DLD1 (cell line): ENCODE results near the gene OGDHL.
"Not testable (repeated sequence)": the region's sequence is repeated elsewhere in the genome, so short reads cannot be mapped to it uniquely, and the experiment has no call there.

Experiments
- in situ Hi-C: cut with HindIII; loops from 2 replicates; pipeline ENCODE4 v1.10.0; 2017; ENCODE audit warnings: low sequenced_read_pairs

Gene OGDHL

GRCh38 chr10:49740346-49741107, 21.6 kb downstream of the OGDHL start:
- in situ Hi-C loops = no loop called here

- in situ Hi-C loops = no loop called here
Observed at GRCh38 chr10:49739426-49739825, 22.7 kb downstream of the OGDHL start.

- in situ Hi-C loops = no loop called here
Observed at GRCh38 chr10:49738616-49739360, 23.3 kb downstream of the OGDHL start.

GRCh38 chr10:49737474-49738201, 24.5 kb downstream of the OGDHL start:
- in situ Hi-C loops = no loop called here

- in situ Hi-C loops = no loop called here
Observed at GRCh38 chr10:49736564-49737113, 25.5 kb downstream of the OGDHL start.

- in situ Hi-C loops = no loop called here
Observed at GRCh38 chr10:49735848-49736563, 26.1 kb downstream of the OGDHL start.

GRCh38 chr10:49735161-49735560, 27.0 kb downstream of the OGDHL start:
- in situ Hi-C loops = no loop called here

GRCh38 chr10:49734676-49735075, 27.4 kb downstream of the OGDHL start:
- in situ Hi-C loops = no loop called here

- in situ Hi-C loops = no loop called here
Observed at GRCh38 chr10:49733866-49734265, 28.3 kb downstream of the OGDHL start.

- in situ Hi-C loops = no loop called here
Observed at GRCh38 chr10:49726593-49726992, 35.5 kb downstream of the OGDHL start.

- in situ Hi-C loops = not testable (repeated sequence)
Observed at GRCh38 chr10:49715157-49715556, 47.0 kb downstream of the OGDHL start.

GRCh38 chr10:49713266-49713665, 48.9 kb downstream of the OGDHL start:
- in situ Hi-C loops = no loop called here

- in situ Hi-C loops = no loop called here
Observed at GRCh38 chr10:49711481-49711880, 50.6 kb downstream of the OGDHL start.

GRCh38 chr10:49710966-49711365, 51.2 kb downstream of the OGDHL start:
- in situ Hi-C loops = no loop called here

- in situ Hi-C loops = no loop called here
Observed at GRCh38 chr10:49709934-49710333, 52.2 kb downstream of the OGDHL start.

- in situ Hi-C loops = no loop called here
Observed at GRCh38 chr10:49707585-49707984, 54.5 kb downstream of the OGDHL start.

- in situ Hi-C loops = no loop called here
Observed at GRCh38 chr10:49700997-49701396, 61.1 kb downstream of the OGDHL start.

GRCh38 chr10:49700211-49700610, 61.9 kb downstream of the OGDHL start:
- in situ Hi-C loops = no loop called here

- in situ Hi-C loops = no loop called here
Observed at GRCh38 chr10:49698679-49699078, 63.4 kb downstream of the OGDHL start.

GRCh38 chr10:49696311-49696710, 65.8 kb downstream of the OGDHL start:
- in situ Hi-C loops = no loop called here

GRCh38 chr10:49694466-49694865, 67.7 kb downstream of the OGDHL start:
- in situ Hi-C loops = no loop called here
